ENCODE data around the gene ENTPD6.

DNA sequence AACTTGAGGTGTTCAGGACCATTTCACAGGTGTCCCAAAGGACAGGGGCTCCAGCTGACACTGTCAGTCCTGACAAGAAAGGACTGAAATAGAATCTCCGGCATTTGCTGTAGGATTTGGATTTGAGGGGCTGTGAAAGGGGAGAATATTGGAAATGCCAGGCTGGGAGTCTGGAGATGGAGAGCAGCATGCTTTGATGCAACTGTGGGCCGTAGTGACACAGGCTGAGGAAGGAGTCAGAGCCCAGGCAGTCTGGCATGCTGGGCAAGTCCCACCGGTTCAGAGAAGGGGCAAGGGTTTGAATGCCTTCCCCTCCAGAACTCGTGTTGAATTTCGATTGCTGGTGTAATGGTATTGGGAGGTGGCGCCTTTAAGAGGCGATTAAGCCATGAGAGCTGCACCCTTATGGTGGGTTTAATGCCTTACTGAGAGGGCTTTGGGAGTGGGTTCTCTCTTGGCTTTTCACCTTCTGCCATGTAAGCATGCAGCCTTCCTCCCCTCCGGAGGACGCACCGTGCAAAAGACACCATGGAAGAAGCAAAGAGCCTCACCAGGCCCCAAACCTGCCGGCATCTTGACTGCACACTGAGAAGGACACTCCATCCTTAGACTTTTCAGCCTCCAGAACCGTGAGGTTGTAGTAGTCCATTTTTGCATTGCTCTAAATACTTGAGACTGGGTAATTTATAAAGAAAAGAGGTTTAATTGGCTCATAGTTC is 43.0 kb downstream of the ENTPD6 start:
- TF ChIP-seq POLR2A (IDR thresholded peaks at IDR 0.05), result no peak
- TF ChIP-seq, protein P1, sequence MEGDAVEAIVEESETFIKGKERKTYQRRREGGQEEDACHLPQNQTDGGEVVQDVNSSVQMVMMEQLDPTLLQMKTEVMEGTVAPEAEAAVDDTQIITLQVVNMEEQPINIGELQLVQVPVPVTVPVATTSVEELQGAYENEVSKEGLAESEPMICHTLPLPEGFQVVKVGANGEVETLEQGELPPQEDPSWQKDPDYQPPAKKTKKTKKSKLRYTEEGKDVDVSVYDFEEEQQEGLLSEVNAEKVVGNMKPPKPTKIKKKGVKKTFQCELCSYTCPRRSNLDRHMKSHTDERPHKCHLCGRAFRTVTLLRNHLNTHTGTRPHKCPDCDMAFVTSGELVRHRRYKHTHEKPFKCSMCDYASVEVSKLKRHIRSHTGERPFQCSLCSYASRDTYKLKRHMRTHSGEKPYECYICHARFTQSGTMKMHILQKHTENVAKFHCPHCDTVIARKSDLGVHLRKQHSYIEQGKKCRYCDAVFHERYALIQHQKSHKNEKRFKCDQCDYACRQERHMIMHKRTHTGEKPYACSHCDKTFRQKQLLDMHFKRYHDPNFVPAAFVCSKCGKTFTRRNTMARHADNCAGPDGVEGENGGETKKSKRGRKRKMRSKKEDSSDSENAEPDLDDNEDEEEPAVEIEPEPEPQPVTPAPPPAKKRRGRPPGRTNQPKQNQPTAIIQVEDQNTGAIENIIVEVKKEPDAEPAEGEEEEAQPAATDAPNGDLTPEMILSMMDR (IDR thresholded peaks at IDR 0.05), result no peak
- TF ChIP-seq POLR2AphosphoS5 (IDR thresholded peaks at IDR 0.05), result no peak
- TF ChIP-seq EP300 (IDR thresholded peaks at IDR 0.05; ENCODE audit: low read depth), result no peak

Measured in transverse colon (tissue), 4 donors.